Lung (tissue), 12 donors: ENCODE data around the gene INPP4A. TPM values are rescaled to one million over a fixed set of nuclear protein-coding genes. Genes with fewer than 3 reads are reported as not detected.

ENCODE experiments used
- ATAC-seq: fragments of 200-7000 bp; cut with Tn5 transposase; one replicate; pipeline ENCODE4 v1.9.1; 2020; ENCODE audit warnings: moderate number of reproducible peaks; ENCODE audit not compliant: insufficient read depth, low FRiP score
- DNase-seq, 3 donors: peaks; one replicate each; pipeline ENCODE4 v3.0.0-alpha.2; 2013 to 2017
- H3K27ac ChIP-seq, 2 donors: one replicate each; pipeline ENCODE4 v1.5.1; 2013; ENCODE audit warnings: mild to moderate bottlenecking in 2 of 2, moderate library complexity in 2 of 2, control low read depth in 1 of 2, inconsistent platforms in 1 of 2, low read depth in 1 of 2, low read length in 1 of 2
- H3K27me3 ChIP-seq, 3 donors: one replicate each; pipeline ENCODE4 v1.5.1; 2013; ENCODE audit warnings: low read length in 2 of 3; ENCODE audit not compliant: control insufficient read depth in 3 of 3, insufficient read depth in 3 of 3
- H3K36me3 ChIP-seq, 4 donors: one replicate each; pipeline ENCODE4 v1.5.1; 2013; ENCODE audit warnings: low read length in 4 of 4, mild to moderate bottlenecking in 1 of 4, moderate library complexity in 1 of 4; ENCODE audit not compliant: control insufficient read depth in 4 of 4, insufficient read depth in 4 of 4
- H3K4me1 ChIP-seq, 5 donors: one replicate each; pipeline ENCODE4 v1.5.1; 2013; ENCODE audit warnings: low read length in 5 of 5, mild to moderate bottlenecking in 2 of 5, moderate library complexity in 1 of 5; ENCODE audit not compliant: control insufficient read depth in 5 of 5, insufficient read depth in 5 of 5
- H3K4me3 ChIP-seq: one replicate; pipeline ENCODE4 v1.5.1; 2013; ENCODE audit warnings: mild to moderate bottlenecking, control low read depth, moderate library complexity
- H3K9ac ChIP-seq, 2 donors: one replicate each; pipeline ENCODE4 v1.5.1; 2013; ENCODE audit warnings: low read length in 2 of 2, control low read depth in 1 of 2; ENCODE audit not compliant: insufficient read depth in 1 of 2
- H3K9me3 ChIP-seq, 4 donors: one replicate each; pipeline ENCODE4 v1.5.1; 2013; ENCODE audit warnings: low read length in 3 of 4, mild to moderate bottlenecking in 1 of 4, moderate library complexity in 1 of 4; ENCODE audit not compliant: control insufficient read depth in 4 of 4, insufficient read depth in 3 of 4
- WGBS, 2 donors: extraction: QIAGEN DNeasy Blood & Tissue Kit; methylation state at CpG; one replicate each; pipeline ENCODE4 v1.1.7; 2013; 5-methylcytosine and 5-hydroxymethylcytosine counted together
- polyA plus RNA-seq, 2 donors: library from polyadenylated mRNA; stranded (reverse); fragments of 200-250 nt; gene quantifications; one replicate each; pipeline ENCODE4 v1.2.1, GENCODE V29; 2013
- total RNA-seq, 2 donors: library from RNA; depleted of rRNA in 1 of 2; stranded (reverse); fragments of >200 nt in 1 of 2; gene quantifications; one replicate each; pipeline ENCODE4 v1.2.1, GENCODE V29; 2014 to 2021
- TF ChIP-seq, protein P1 (sequence below): IDR thresholded peaks from 2 replicates; pipeline ENCODE4 v1.5.1; 2012; ENCODE audit warnings: mild to moderate bottlenecking; ENCODE audit errors: control extremely low read depth, extremely low read depth
- donor health status: control.
- donor health status: control.
- donor health status: Bipolar disorder and iron deficiency.
- donor health status: healthy.
- donor health status: DM: yes; HTN: yes; CAD: no.

Gene INPP4A
- total and polyA plus RNA-seq, 4 donors, result 8.0 to 43.3 (median 19.8) TPM

DNA sequence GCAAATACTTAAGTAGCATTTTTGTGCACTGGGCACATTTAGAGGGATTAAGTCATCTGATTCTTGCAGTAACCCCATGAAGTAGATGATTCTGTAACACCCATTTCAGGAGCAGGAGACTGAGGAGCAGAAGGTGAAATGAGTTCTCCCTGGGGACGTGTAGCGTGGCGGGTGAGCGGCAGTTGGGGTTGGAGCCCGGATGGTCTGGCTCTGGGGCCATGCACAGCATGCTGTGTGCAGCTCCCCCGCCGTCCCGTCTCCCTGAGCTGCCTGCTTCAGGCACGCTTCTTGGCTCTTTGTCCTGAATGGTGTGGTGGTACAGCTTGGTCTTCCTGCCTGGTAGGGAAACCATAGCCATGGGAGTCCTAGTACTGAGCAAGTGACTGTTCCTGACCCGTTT is 32.4 kb downstream of the INPP4A start:
- Histone ChIP-seq H3K9ac (no peak overlapping the region), H3K27me3 (no peaks in the 10 kb centered on the region), H3K4me3 (no peak overlapping the region), H3K4me1 (peaks cover 16 to 58% (median 26%) of the 10 kb centered on the region in 5 donors), H3K9me3 (no peaks in the 10 kb centered on the region), H3K27ac (no peak overlapping the region), H3K36me3 (peaks cover 0 to 1% (median 0%) of the 10 kb centered on the region in 4 donors)
- ATAC-seq, result no peak
- TF ChIP-seq, protein P1, sequence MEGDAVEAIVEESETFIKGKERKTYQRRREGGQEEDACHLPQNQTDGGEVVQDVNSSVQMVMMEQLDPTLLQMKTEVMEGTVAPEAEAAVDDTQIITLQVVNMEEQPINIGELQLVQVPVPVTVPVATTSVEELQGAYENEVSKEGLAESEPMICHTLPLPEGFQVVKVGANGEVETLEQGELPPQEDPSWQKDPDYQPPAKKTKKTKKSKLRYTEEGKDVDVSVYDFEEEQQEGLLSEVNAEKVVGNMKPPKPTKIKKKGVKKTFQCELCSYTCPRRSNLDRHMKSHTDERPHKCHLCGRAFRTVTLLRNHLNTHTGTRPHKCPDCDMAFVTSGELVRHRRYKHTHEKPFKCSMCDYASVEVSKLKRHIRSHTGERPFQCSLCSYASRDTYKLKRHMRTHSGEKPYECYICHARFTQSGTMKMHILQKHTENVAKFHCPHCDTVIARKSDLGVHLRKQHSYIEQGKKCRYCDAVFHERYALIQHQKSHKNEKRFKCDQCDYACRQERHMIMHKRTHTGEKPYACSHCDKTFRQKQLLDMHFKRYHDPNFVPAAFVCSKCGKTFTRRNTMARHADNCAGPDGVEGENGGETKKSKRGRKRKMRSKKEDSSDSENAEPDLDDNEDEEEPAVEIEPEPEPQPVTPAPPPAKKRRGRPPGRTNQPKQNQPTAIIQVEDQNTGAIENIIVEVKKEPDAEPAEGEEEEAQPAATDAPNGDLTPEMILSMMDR, result no peak
- 98% methylated on average over 10 of the region's 10 CpGs for WGBS, 2 donors
- DNase-seq, result no peak

DNA sequence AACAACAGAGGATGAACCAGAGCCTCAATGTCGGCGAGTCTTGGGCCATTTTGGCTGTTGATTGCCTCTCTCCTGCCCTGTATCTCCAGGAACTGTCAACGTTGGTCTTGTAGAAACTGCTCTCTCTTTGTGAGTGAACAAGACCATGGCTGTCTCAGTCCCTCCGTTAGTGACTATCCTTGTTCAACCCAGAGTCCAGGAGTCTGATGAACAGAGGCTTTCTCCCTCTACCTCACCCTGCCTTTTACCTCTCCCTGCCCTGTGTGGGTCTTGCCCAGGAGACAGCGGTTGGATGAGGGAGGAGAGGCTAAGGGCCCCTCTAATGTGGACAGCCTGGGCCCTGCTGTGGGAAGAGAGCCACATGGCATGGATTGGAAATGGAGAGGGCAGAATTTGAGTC is 32.8 kb downstream of the INPP4A start:
- no peak overlapping the region for H3K9ac ChIP-seq
- H3K27ac ChIP-seq, result no peak overlapping the region
- no peaks in the 10 kb centered on the region for H3K27me3 ChIP-seq
- H3K4me1 ChIP-seq, result peaks cover 13 to 57% (median 30%) of the 10 kb centered on the region in 5 donors
- ATAC-seq (no peak), DNase-seq (no peak)
- H3K4me3 ChIP-seq, result no peak overlapping the region
- 96 to 99% methylated on average over 5 of the region's 5 CpGs for WGBS, 2 donors
- TF ChIP-seq, protein P1, result no peak
- H3K36me3 ChIP-seq, result peaks cover 0 to 1% (median 0%) of the 10 kb centered on the region in 4 donors
- H3K9me3 ChIP-seq, result no peaks in the 10 kb centered on the region

DNA sequence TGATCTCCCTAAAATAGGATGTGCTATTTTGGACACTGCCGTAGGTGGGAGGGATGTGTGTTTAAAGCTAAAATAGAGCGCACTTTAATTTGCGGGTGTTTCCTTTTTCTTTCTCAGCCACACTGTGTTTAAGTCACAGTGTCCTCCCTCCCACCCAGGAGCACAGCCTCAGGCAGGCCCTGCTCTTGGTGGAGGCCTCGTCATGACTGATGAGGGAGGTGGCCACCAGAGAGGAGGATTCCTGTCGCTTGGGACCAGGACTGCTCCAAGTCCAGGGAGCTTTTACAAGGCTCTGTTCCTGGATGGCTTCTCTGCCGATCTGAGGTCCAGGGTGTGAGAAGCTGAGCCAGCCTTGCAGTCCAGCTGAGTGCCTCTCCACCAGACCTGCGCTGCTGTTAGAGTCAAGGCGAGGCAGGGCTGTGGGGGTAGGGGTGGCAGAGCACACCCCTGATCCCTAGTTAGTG is 33.5 kb downstream of the INPP4A start:
- Histone ChIP-seq H3K27me3 (no peaks in the 10 kb centered on the region), H3K4me1 (peaks cover 13 to 51% (median 33%) of the 10 kb centered on the region in 5 donors), H3K9me3 (no peaks in the 10 kb centered on the region), H3K27ac (no peak overlapping the region), H3K4me3 (no peak overlapping the region), H3K9ac (no peak overlapping the region), H3K36me3 (peaks cover 0 to 1% (median 0%) of the 10 kb centered on the region in 4 donors)
- TF ChIP-seq, protein P1, result no peak
- DNase-seq (no peak), ATAC-seq (no peak)
- 83 to 87% methylated on average over 8 of the region's 8 CpGs for WGBS, 2 donors

GRCh38 chr2:98478907-98479306 is 34.2 kb downstream of the INPP4A start:
- no peak overlapping the region for H3K4me3 ChIP-seq
- H3K36me3 ChIP-seq, result peaks cover 0 to 1% (median 0%) of the 10 kb centered on the region in 4 donors
- DNase-seq (no peak), ATAC-seq (no peak)
- TF ChIP-seq, protein P1, result no peak
- WGBS, 2 donors, result 50 to 53% methylated on average over 4 of the region's 4 CpGs
- no peaks in the 10 kb centered on the region for H3K9me3 ChIP-seq
- no peak overlapping the region for H3K27ac ChIP-seq
- no peaks in the 10 kb centered on the region for H3K27me3 ChIP-seq
- peaks cover 13 to 54% (median 37%) of the 10 kb centered on the region in 5 donors for H3K4me1 ChIP-seq
- H3K9ac ChIP-seq, result no peak overlapping the region
